Measurements from ENCODE around the gene NKIRAS2. TPM values are rescaled to one million over a fixed set of nuclear protein-coding genes. Genes with fewer than 3 reads are reported as not detected.
A peak's percentile ranks its signal among the peaks of the same experiment; 100 is the strongest.

NKIRAS2 gene
- total RNA-seq, 1 donor from 2014 or later = 38.1 TPM

GRCh38 chr17:42026857-42027589 is 7.1 kb downstream of the NKIRAS2 start:
- no peak for DNase-seq (ENCODE audit: low read depth in 2 of 2)

GRCh38 chr17:42027590-42027889 is 7.7 kb downstream of the NKIRAS2 start:
- no peak for DNase-seq (ENCODE audit: low read depth in 2 of 2)

GRCh38 chr17:42027961-42028790 is 8.3 kb downstream of the NKIRAS2 start:
- DNase-seq (ENCODE audit: low read depth in 2 of 2) = no peak

GRCh38 chr17:42028791-42029127 is 8.9 kb downstream of the NKIRAS2 start:
- DNase-seq (ENCODE audit: low read depth in 2 of 2) = no peak

GRCh38 chr17:42031584-42031983 is 11.7 kb downstream of the NKIRAS2 start:
- DNase-seq (ENCODE audit: low read depth in 2 of 2) = no peak

GRCh38 chr17:42034059-42034458 is 14.2 kb downstream of the NKIRAS2 start:
- no peak for DNase-seq (ENCODE audit: low read depth in 2 of 2)

GRCh38 chr17:42038221-42038973 is 18.5 kb downstream of the NKIRAS2 start:
- no peak for DNase-seq (ENCODE audit: low read depth in 2 of 2)

- DNase-seq (ENCODE audit: low read depth in 2 of 2) = peak in 1 of 2 donors; percentile 18
Measured at GRCh38 chr17:42039794-42040763, 20.2 kb downstream of the NKIRAS2 start.

GRCh38 chr17:42040818-42041217 is 20.9 kb downstream of the NKIRAS2 start:
- DNase-seq (ENCODE audit: low read depth in 2 of 2) = no peak

GRCh38 chr17:42041619-42042018 is 21.7 kb downstream of the NKIRAS2 start:
- no peak for DNase-seq (ENCODE audit: low read depth in 2 of 2)

- no peak for DNase-seq (ENCODE audit: low read depth in 2 of 2)
Measured at GRCh38 chr17:42042598-42043319, 22.9 kb downstream of the NKIRAS2 start.

GRCh38 chr17:42045719-42046118 is 25.8 kb downstream of the NKIRAS2 start:
- DNase-seq (ENCODE audit: low read depth in 2 of 2) = no peak

GRCh38 chr17:42047343-42047742 is 27.5 kb downstream of the NKIRAS2 start:
- no peak for DNase-seq (ENCODE audit: low read depth in 2 of 2)

GRCh38 chr17:42049834-42050392 is 30.0 kb downstream of the NKIRAS2 start:
- no peak for DNase-seq (ENCODE audit: low read depth in 2 of 2)

GRCh38 chr17:42050393-42051012 is 30.6 kb downstream of the NKIRAS2 start, which contains the start of gene C17orf113:
C17orf113 (minus strand) TSS chr17:42050601; CDS start chr17:42043376, 7,225 bp downstream.
- peak; percentile 40 to 46 for DNase-seq (ENCODE audit: low read depth in 2 of 2)

GRCh38 chr17:42051013-42051400 is 31.1 kb downstream of the NKIRAS2 start:
- DNase-seq (ENCODE audit: low read depth in 2 of 2) = no peak

GRCh38 chr17:42051645-42052044 is 31.8 kb downstream of the NKIRAS2 start:
- no peak for DNase-seq (ENCODE audit: low read depth in 2 of 2)

- no peak for DNase-seq (ENCODE audit: low read depth in 2 of 2)
Measured at GRCh38 chr17:42052346-42052877, 32.5 kb downstream of the NKIRAS2 start.

Measured in lung microvascular endothelial cell (primary cell).